Parathyroid adenoma (tissue), 2 donors: ENCODE data around the gene BMF.
"Not testable (repeated sequence)": the region's sequence is repeated elsewhere in the genome, so short reads cannot be mapped to it uniquely, and the experiment has no call there.

Source experiments
- H2AFZ ChIP-seq: fragments of 300-600 bp; sonication (generic); one replicate; pipeline ENCODE4 v1.7.0; 2017; ENCODE audit warnings: antibody characterized with exemption, mild to moderate bottlenecking
- H3K27ac ChIP-seq: fragments of 300-600 bp; sonication (generic); one replicate; pipeline ENCODE4 v1.7.0; 2017
- H3K27me3 ChIP-seq: fragments of 300-600 bp; sonication (generic); one replicate; pipeline ENCODE4 v1.7.0; 2017; ENCODE audit warnings: low read length; ENCODE audit not compliant: control insufficient read depth, insufficient read depth
- H3K36me3 ChIP-seq: fragments of 300-600 bp; sonication (generic); one replicate; pipeline ENCODE4 v1.7.0; 2017; ENCODE audit warnings: low read length; ENCODE audit not compliant: control insufficient read depth, insufficient read depth
- H3K4me1 ChIP-seq: fragments of 300-600 bp; sonication (generic); one replicate; pipeline ENCODE4 v1.7.0; 2017; ENCODE audit warnings: control low read depth
- H3K4me2 ChIP-seq: fragments of 300-600 bp; sonication (generic); one replicate; pipeline ENCODE4 v1.7.0; 2017; ENCODE audit warnings: low read length
- H3K4me3 ChIP-seq: fragments of 300-600 bp; sonication (generic); one replicate; pipeline ENCODE4 v1.7.0; 2017; ENCODE audit warnings: low read depth, low read length
- H3K79me2 ChIP-seq: fragments of 300-600 bp; sonication (generic); one replicate; pipeline ENCODE4 v1.7.0; 2017; ENCODE audit warnings: control low read depth
- H3K9ac ChIP-seq: fragments of 300-600 bp; sonication (generic); one replicate; pipeline ENCODE4 v1.7.0; 2017; ENCODE audit warnings: mild to moderate bottlenecking
- H3K9me3 ChIP-seq: fragments of 300-600 bp; sonication (generic); one replicate; pipeline ENCODE4 v1.7.0; 2017; ENCODE audit warnings: low read length; ENCODE audit not compliant: control insufficient read depth
- CTCF ChIP-seq: fragments of 300-600 bp; sonication (generic); IDR thresholded peaks from one replicate; pipeline ENCODE4 v1.7.0; 2017; ENCODE audit warnings: antibody characterized with exemption, mild to moderate bottlenecking
- donor health status: primary hyperparathyroidism.

The BMF gene

GRCh38 chr15:40137303-40138200 lies 28.9 kb upstream of the BMF start:
- Histone ChIP-seq H3K9ac (no peak overlapping the region), H3K27ac (no peak overlapping the region), H3K79me2 (no peaks in the 10 kb centered on the region), H3K4me3 (no peak overlapping the region), H3K4me1 (no peaks in the 10 kb centered on the region), H3K27me3 (no peaks in the 10 kb centered on the region), H2AFZ (no peak overlapping the region), H3K4me2 (no peak overlapping the region), H3K9me3 (no peaks in the 10 kb centered on the region), H3K36me3 (no peaks in the 10 kb centered on the region)
- TF ChIP-seq CTCF: no peak

- Histone ChIP-seq H3K4me3 (no peak overlapping the region), H3K9ac (no peak overlapping the region), H3K36me3 (no peaks in the 10 kb centered on the region), H3K79me2 (no peaks in the 10 kb centered on the region), H3K27me3 (no peaks in the 10 kb centered on the region), H3K4me2 (no peak overlapping the region), H2AFZ (no peak overlapping the region), H3K9me3 (no peaks in the 10 kb centered on the region), H3K27ac (no peak overlapping the region), H3K4me1 (no peaks in the 10 kb centered on the region)
- TF ChIP-seq CTCF: no peak
Measured at GRCh38 chr15:40136470-40137302, 28.0 kb upstream of the BMF start.

GRCh38 chr15:40135846-40136450 lies 27.3 kb upstream of the BMF start:
- not testable (repeated sequence) for H3K36me3 ChIP-seq, H3K4me3 ChIP-seq, H3K9me3 ChIP-seq, H3K79me2 ChIP-seq, H3K4me1 ChIP-seq, H3K27me3 ChIP-seq, H3K27ac ChIP-seq, H3K4me2 ChIP-seq, H3K9ac ChIP-seq, H2AFZ ChIP-seq

- Histone ChIP-seq H3K27me3 (no peaks in the 10 kb centered on the region), H3K79me2 (no peaks in the 10 kb centered on the region), H3K4me3 (no peak overlapping the region), H3K27ac (no peak overlapping the region), H2AFZ (no peak overlapping the region), H3K36me3 (no peaks in the 10 kb centered on the region), H3K4me2 (no peak overlapping the region), H3K9me3 (no peaks in the 10 kb centered on the region), H3K4me1 (no peaks in the 10 kb centered on the region), H3K9ac (no peak overlapping the region)
- no peak for TF ChIP-seq CTCF
Measured at GRCh38 chr15:40134885-40135284, 26.2 kb upstream of the BMF start.

- Histone ChIP-seq H3K9me3 (no peaks in the 10 kb centered on the region), H2AFZ (no peak overlapping the region), H3K9ac (no peak overlapping the region), H3K4me2 (no peak overlapping the region), H3K36me3 (no peaks in the 10 kb centered on the region), H3K79me2 (no peaks in the 10 kb centered on the region), H3K27me3 (no peaks in the 10 kb centered on the region), H3K4me3 (no peak overlapping the region), H3K27ac (no peak overlapping the region), H3K4me1 (no peaks in the 10 kb centered on the region)
- no peak for TF ChIP-seq CTCF
Measured at GRCh38 chr15:40133544-40133943, 24.9 kb upstream of the BMF start.
